ENCODE measurements around the gene ADAMTSL5. TPM values are rescaled to one million over a fixed set of nuclear protein-coding genes. Genes with fewer than 3 reads are reported as not detected.

The ADAMTSL5 gene
- total RNA-seq, 4 donors from 2014 or later, result 0.46 to 7.0 (median 4.6) TPM

- no peak for DNase-seq (ENCODE audit: low spot score in 2 of 2)
- H3K4me3 ChIP-seq (ENCODE audit: low read depth, poor library complexity, severe bottlenecking), result no peak overlapping the region
- intact Hi-C loops (cut with DNase I; ENCODE audit: low total_unique reads), result no loop called here
- TF ChIP-seq POLR2A (IDR thresholded peaks at IDR 0.05) (no peak), CTCF (IDR thresholded peaks at IDR 0.05) (no peak)
- 43 to 45% methylated on average over 9 of the region's 9 CpGs for WGBS, 2 donors
Observed at GRCh38 chr19:1510807-1511206, 2.0 kb downstream of the ADAMTSL5 start.

- TF ChIP-seq POLR2A (IDR thresholded peaks at IDR 0.05), result no peak
- TF ChIP-seq CTCF (IDR thresholded peaks at IDR 0.05), result no peak
- WGBS, 2 donors, result 17 to 29% methylated on average over 5 to 16 of the region's 25 CpGs
- intact Hi-C loops (cut with DNase I; ENCODE audit: low total_unique reads), result no loop called here
- DNase-seq (ENCODE audit: low spot score in 2 of 2), result no peak
- no peak overlapping the region for H3K4me3 ChIP-seq (ENCODE audit: low read depth, poor library complexity, severe bottlenecking)
Observed at GRCh38 chr19:1510442-1510806, 2.4 kb downstream of the ADAMTSL5 start.

- DNase-seq (ENCODE audit: low spot score in 2 of 2), result no peak
- intact Hi-C loops (cut with DNase I; ENCODE audit: low total_unique reads), result no loop called here
- no peak for TF ChIP-seq POLR2A (IDR thresholded peaks at IDR 0.05)
- no peak for TF ChIP-seq CTCF (IDR thresholded peaks at IDR 0.05)
- no peak overlapping the region for H3K4me3 ChIP-seq (ENCODE audit: low read depth, poor library complexity, severe bottlenecking)
- WGBS, 2 donors, result 52 to 64% methylated on average over 10 to 11 of the region's 11 CpGs
Observed at GRCh38 chr19:1509602-1510441, 3.0 kb downstream of the ADAMTSL5 start.

GRCh38 chr19:1508507-1508856, 4.3 kb downstream of the ADAMTSL5 start:
- no peak for DNase-seq (ENCODE audit: low spot score in 2 of 2)
- H3K4me3 ChIP-seq (ENCODE audit: low read depth, poor library complexity, severe bottlenecking), result no peak overlapping the region
- WGBS, 2 donors, result 34 to 40% methylated on average over 6 to 7 of the region's 12 CpGs
- intact Hi-C loops (cut with DNase I; ENCODE audit: low total_unique reads), result no loop called here
- TF ChIP-seq POLR2A (IDR thresholded peaks at IDR 0.05), result no peak
- TF ChIP-seq CTCF (IDR thresholded peaks at IDR 0.05), result no peak

- DNase-seq (ENCODE audit: low spot score in 2 of 2), result peak; percentile 92 to 98
- 1 to 3% methylated on average over 44 to 46 of the region's 46 CpGs for WGBS, 2 donors
- intact Hi-C loops (cut with DNase I; ENCODE audit: low total_unique reads), result no loop called here
- no peak overlapping the region for H3K4me3 ChIP-seq (ENCODE audit: low read depth, poor library complexity, severe bottlenecking)
- TF ChIP-seq POLR2A (IDR thresholded peaks at IDR 0.05), result no peak
- no peak for TF ChIP-seq CTCF (IDR thresholded peaks at IDR 0.05)
Observed at GRCh38 chr19:1507763-1508506, 4.9 kb downstream of the ADAMTSL5 start.

Data from lower leg skin (tissue), 4 donors.